K562 treated with DMSO at 1 percent for 12 hours (cell line): Measurements from ENCODE around the gene ZNF232. TPM values are rescaled to one million over a fixed set of nuclear protein-coding genes. Genes with fewer than 3 reads are reported as not detected.

Experiments used
- total RNA-seq: library from RNA; unstranded; fragments of 300-600 nt; gene quantifications from 2 replicates; pipeline ENCODE4 v1.2.3, GENCODE V29; 2022; ENCODE audit not compliant: insufficient read depth

The ZNF232 gene
- 5.3 and 10.8 TPM in 2 replicates for total RNA-seq

DNA sequence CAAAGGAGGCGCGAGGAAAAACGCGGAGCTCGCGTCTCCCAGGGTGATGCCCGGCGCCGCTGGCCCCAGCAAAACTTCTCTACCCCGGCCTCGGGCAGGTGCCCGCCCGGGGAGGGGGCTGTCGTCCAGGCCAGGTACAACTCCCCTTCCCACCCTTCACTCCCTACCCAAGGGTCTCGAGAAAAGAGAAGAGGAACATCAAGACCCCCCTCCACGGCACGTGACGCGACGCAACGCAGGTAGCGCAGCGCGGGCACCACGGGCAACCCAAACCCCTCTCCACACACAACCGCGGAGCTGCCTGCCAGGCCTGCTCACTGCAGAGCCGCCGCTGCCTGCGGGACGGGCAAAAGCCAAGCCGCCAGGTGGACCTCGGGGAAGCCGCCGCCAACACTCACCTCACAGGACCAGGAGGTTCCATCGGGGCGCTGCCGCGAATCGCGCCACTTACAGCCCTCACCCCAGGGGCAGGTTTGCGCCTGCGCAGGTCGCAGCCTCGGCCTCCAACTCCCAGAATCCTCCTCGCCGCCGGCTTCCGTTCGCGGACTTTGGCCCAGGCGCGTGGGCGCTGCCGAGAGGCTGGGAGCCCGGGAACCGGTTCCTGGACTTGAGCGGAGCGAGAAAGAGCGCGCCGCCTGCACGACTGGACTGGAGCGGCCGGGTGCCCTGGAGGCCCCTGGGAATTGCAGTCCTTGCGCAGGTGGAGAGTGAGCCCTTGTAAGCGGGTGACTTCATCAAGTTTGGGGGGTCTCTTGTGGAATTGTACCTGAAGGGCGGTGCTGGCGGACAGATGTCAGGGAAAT lies at the start of gene ZNF232:
TSS of gene ZNF232 (minus strand) at position 477 of the 803 bp plus-strand sequence. CDS start at position 421, 56 bp downstream.

DNA sequence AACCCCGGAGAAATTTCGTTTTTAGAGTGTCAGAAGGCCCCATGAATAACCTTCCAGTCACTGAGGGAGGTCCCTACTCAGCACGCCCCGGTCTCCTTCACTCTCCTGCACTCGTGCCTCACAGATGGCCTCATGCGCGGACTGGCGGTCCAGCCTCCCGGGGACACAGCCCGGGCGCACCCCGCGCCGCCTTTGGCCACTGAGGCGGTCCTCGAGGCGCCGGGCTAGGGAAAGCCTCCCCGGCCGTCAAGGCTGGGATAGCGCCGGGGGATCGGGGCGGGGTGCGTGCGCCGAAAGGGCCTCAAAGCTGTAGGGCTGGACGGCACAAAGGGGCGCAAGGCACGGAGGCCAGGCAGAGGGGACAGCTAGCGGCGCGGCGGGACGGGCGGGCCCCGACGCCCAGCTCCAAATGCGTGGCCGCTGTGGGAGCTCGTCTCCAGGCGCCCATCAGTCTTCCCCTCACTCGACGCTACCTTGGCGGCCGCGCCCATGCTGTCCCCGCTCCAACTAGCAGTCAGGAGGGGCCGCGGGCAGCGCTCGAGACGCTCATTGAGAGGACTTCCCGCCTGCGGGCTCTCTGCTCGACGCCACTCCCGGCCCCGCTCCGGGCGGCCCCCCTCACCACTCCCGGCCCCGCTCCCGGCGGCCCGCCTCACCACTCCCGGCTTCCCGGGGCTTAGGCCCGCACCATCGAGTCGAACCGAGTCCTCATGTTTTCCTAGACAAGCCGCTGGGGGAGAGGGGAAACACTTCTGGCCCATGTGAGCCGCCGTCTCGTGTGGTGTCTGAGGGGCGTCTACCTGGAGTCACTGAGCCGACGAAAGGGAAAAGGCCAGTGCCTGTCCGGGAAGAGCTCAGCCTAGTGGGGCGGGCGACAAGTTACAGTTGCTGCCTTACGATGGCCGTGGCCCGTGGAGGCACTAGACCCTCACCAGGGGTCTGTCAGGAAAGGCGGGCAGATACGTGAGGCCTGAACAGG lies 4.3 kb upstream of the ZNF232 start, which contains the start of gene USP6:
TSS of gene USP6 (plus strand) at position 360 of the 979 bp plus-strand sequence. CDS start 14,336 bp downstream, outside the sequence.

DNA sequence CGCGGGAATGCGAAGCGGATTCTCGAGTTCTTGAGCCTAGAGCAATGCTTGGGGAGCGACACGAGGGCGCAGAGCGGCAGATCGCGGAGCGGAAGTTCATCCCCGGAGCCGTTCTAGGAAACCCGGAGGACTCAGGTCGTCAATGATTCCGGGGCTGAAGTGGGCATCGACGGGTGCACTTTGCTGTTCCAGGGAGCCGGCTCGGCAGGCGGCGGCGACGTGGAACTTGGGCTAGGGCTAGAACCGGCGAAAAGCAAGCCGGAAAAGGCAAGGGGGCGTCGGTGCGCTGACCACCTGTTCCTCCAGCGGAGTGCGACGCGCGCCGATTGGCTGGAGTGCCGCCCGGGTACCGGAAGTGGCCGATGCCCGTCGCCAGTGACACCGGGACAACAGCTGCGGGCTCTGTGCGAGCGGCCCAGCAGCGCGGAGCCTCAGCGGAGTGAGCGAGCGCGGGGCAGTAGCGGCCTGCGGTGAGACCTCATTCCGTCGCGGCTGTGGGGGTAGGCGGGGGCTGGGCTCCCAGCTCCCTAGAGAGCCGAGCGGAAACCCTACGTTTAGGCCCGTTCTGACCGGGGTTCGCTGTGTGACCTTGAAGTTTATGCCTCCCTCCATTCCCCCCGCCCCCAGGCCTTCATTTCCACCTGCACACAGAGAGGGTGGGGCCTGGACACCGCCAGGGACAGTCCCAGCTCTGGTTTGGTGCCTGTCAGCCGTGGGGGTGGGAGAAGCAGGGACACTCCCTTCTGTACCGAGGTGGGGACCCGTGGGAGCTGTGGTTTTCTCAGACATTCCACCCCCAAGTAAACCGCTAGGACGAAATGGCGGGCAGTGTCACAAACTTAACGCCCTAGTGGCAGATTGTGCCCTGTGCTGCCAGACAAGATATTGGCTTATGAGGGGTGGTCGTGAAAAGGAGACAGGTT lies 33.3 kb downstream of the ZNF232 start, which contains the start of gene ZFP3:
TSS of gene ZFP3 (plus strand) at position 362 of the 923 bp plus-strand sequence. CDS start 13,038 bp downstream, outside the sequence.

Other genes starting within 250 kb of the ZNF232 start
- gene C17orf107, start 212.3 kb downstream of the ZNF232 start, total RNA-seq = 0.31 TPM in 1 of 2 replicates, not detected in the other
- gene CHRNE, start 208.8 kb downstream of the ZNF232 start, total RNA-seq = not detected in 2 replicates
- 1.9 TPM in 1 of 2 replicates, not detected in the other for gene GP1BA, start 179.6 kb downstream of the ZNF232 start, total RNA-seq
- 56.3 and 66.0 TPM in 2 replicates for gene SLC25A11, start 171.8 kb downstream of the ZNF232 start, total RNA-seq
- 44.1 and 44.9 TPM in 2 replicates for gene RNF167, start 171.6 kb downstream of the ZNF232 start, total RNA-seq
- 500 and 571 TPM in 2 replicates for gene PFN1, start 163.3 kb downstream of the ZNF232 start, total RNA-seq
- 11.9 and 14.1 TPM in 2 replicates for gene ENO3, start 160.8 kb downstream of the ZNF232 start, total RNA-seq
- 39.6 and 41.2 TPM in 2 replicates for gene SPAG7, start 144.1 kb downstream of the ZNF232 start, total RNA-seq
- gene CAMTA2, start 124.2 kb downstream of the ZNF232 start, total RNA-seq = 15.5 and 24.6 TPM in 2 replicates
- gene INCA1, start 114.4 kb downstream of the ZNF232 start, total RNA-seq = not detected in 2 replicates
- 8.6 and 14.7 TPM in 2 replicates for gene KIF1C, start 113.9 kb downstream of the ZNF232 start, total RNA-seq
- not detected in 2 replicates for gene SLC52A1, start 76.5 kb downstream of the ZNF232 start, total RNA-seq
- not detected in 2 replicates for gene ZFP3, start 33.4 kb downstream of the ZNF232 start, total RNA-seq
- not detected in 2 replicates for gene USP6, start 4.2 kb upstream of the ZNF232 start, total RNA-seq
- gene ZNF594, start 80.0 kb upstream of the ZNF232 start, total RNA-seq = 0.45 and 4.1 TPM in 2 replicates
- 0.26 TPM in 1 of 2 replicates, not detected in the other for gene SCIMP, start 123.0 kb upstream of the ZNF232 start, total RNA-seq
- 6.2 and 21.9 TPM in 2 replicates for gene RABEP1, start 170.4 kb upstream of the ZNF232 start, total RNA-seq